Neural cell (in vitro differentiated cells): ENCODE results near the gene TRPM3. TPM values are rescaled to one million over a fixed set of nuclear protein-coding genes. Genes with fewer than 3 reads are reported as not detected.

Experiments used
- H2AFZ ChIP-seq: fragments of 200-600, 300-800 bp; sonication (generic), shearing (Covaris generic); 2 replicates; pipeline ENCODE4 v1.6.0; 2014; ENCODE audit warnings: low read depth, mild to moderate bottlenecking, antibody characterized with exemption, low read length, moderate library complexity
- H3F3A ChIP-seq: fragments of 200-600 bp; shearing (Covaris generic); 2 replicates; pipeline ENCODE4 v1.6.1; 2016; ENCODE audit warnings: mild to moderate bottlenecking, moderate library complexity, mixed read lengths, antibody characterized with exemption, low read length; ENCODE audit not compliant: insufficient read depth, poor library complexity, severe bottlenecking
- H3K27ac ChIP-seq: fragments of 200-600, 300-800 bp; sonication (generic), shearing (Covaris generic); 2 replicates; pipeline ENCODE4 v1.5.1; 2014; ENCODE audit warnings: mild to moderate bottlenecking, low read length, moderate library complexity
- H3K27me3 ChIP-seq: fragments of 300-800, 200-600 bp; sonication (generic), shearing (Covaris generic); 2 replicates; pipeline ENCODE4 v1.6.0; 2014; ENCODE audit warnings: mild to moderate bottlenecking, low read depth, low read length, moderate library complexity; ENCODE audit not compliant: insufficient read depth
- H3K36me3 ChIP-seq: fragments of 300-800, 200-600 bp; sonication (generic), shearing (Covaris generic); 2 replicates; pipeline ENCODE4 v1.5.1; 2014; ENCODE audit warnings: mild to moderate bottlenecking, antibody characterized with exemption, low read length, moderate library complexity; ENCODE audit not compliant: insufficient read depth
- H3K4me2 ChIP-seq: fragments of 300-800, 200-600 bp; sonication (generic), shearing (Covaris generic); 2 replicates; pipeline ENCODE4 v1.6.0; 2014; ENCODE audit warnings: mild to moderate bottlenecking, low read length
- H3K4me3 ChIP-seq: fragments of 300-800, 200-600 bp; sonication (generic), shearing (Covaris generic); 2 replicates; pipeline ENCODE4 v1.5.1; 2014; ENCODE audit warnings: mild to moderate bottlenecking, low read length, moderate library complexity
- H3K79me2 ChIP-seq: fragments of 200-600 bp; shearing (Covaris generic); replicated peaks from 2 replicates; pipeline ENCODE4 v1.6.0; 2014; ENCODE audit warnings: mild to moderate bottlenecking, low read length, moderate library complexity; ENCODE audit not compliant: insufficient read depth
- H3K9ac ChIP-seq: fragments of 300-800, 200-600 bp; sonication (generic), shearing (Covaris generic); 2 replicates; pipeline ENCODE4 v1.6.1; 2016; ENCODE audit warnings: mild to moderate bottlenecking, low read length, mixed read lengths
- H3K9me2 ChIP-seq: fragments of 200-600 bp; shearing (Covaris generic); 2 replicates; pipeline ENCODE4 v1.6.1; 2016; ENCODE audit warnings: mild to moderate bottlenecking, low read length, mixed read lengths; ENCODE audit not compliant: insufficient read depth
- H3K9me3 ChIP-seq: fragments of 200-600, 300-800 bp; sonication (generic), shearing (Covaris generic); 2 replicates; pipeline ENCODE4 v1.6.1; 2016; ENCODE audit warnings: mild to moderate bottlenecking, mixed run types, low read length, moderate library complexity, mixed read lengths
- H4K20me1 ChIP-seq: fragments of 200-600 bp; shearing (Covaris generic); 2 replicates; pipeline ENCODE4 v1.6.1; 2016; ENCODE audit warnings: mild to moderate bottlenecking, mixed run types; ENCODE audit not compliant: insufficient read depth
- EP300 ChIP-seq: fragments of 450-650 bp; conservative IDR thresholded peaks from 2 replicates; pipeline ENCODE4 v1.6.1; 2014; ENCODE audit warnings: antibody characterized with exemption, mild to moderate bottlenecking, moderate library complexity; ENCODE audit not compliant: poor library complexity, severe bottlenecking
- EZH2 ChIP-seq: fragments of 200-600, 300-800 bp; shearing (Covaris generic), sonication (generic); IDR thresholded peaks from 2 replicates; pipeline ENCODE4 v1.6.1; 2014; ENCODE audit warnings: antibody characterized with exemption, low read length, borderline replicate concordance, mild to moderate bottlenecking; ENCODE audit not compliant: insufficient read depth, poor library complexity, severe bottlenecking
- MXI1 ChIP-seq: fragments of 450-650 bp; conservative IDR thresholded peaks from 2 replicates; pipeline ENCODE4 v1.6.1; 2014; ENCODE audit warnings: antibody characterized with exemption, mild to moderate bottlenecking; ENCODE audit not compliant: poor library complexity, severe bottlenecking
- POLR2AphosphoS5 ChIP-seq: IDR thresholded peaks from 2 replicates; pipeline ENCODE4 v1.6.1; 2012
- RAD21 ChIP-seq: fragments of 450-650 bp; conservative IDR thresholded peaks from 2 replicates; pipeline ENCODE4 v1.6.1; 2014; ENCODE audit warnings: antibody characterized with exemption, mild to moderate bottlenecking, moderate library complexity
- SMC3 ChIP-seq: fragments of 450-650 bp; conservative IDR thresholded peaks from 2 replicates; pipeline ENCODE4 v1.6.1; 2014; ENCODE audit warnings: antibody characterized with exemption, mild to moderate bottlenecking, moderate library complexity; ENCODE audit not compliant: poor library complexity
- TAF1 ChIP-seq: IDR thresholded peaks from 2 replicates; pipeline ENCODE4 v1.6.1; 2012; ENCODE audit warnings: low read depth
- polyA plus RNA-seq: library from polyadenylated mRNA; depleted of rRNA; stranded (reverse); fragments of >200 nt; gene quantifications from 2 replicates; pipeline ENCODE4 v1.2.3, GENCODE V29; 2014
- TF ChIP-seq, protein P1 (sequence below): IDR thresholded peaks from 2 replicates; pipeline ENCODE4 v1.6.1; 2012; ENCODE audit warnings: borderline replicate concordance
- TF ChIP-seq, protein P2 (sequence below): fragments of 450-650 bp; IDR thresholded peaks from 2 replicates; pipeline ENCODE4 v1.5.1; 2014; ENCODE audit warnings: antibody characterized with exemption, mild to moderate bottlenecking, moderate library complexity; ENCODE audit not compliant: poor library complexity, severe bottlenecking

The TRPM3 gene
- polyA plus RNA-seq, 1 donor from 2014 or later, result 1.3 TPM

DNA sequence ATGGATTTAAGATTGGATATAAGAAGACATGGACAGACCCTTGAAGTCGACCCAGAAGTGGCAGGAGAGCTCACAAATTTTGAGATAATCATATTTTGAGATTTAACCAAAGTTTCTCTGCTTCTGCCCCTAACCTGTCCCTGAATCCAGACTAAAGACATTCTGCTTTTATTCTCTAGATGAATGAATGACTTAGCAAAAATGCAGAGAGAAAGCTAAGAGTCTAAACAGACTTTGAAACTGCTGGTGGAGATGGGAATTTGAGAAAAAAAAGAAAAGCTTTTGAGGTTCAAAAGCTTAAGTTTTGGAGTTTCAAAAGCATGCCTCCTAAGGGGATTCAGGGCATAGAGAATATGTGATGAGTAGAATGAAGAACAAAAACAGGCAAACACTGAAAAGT lies 621.8 kb downstream of the TRPM3 start:
- no peak for TF ChIP-seq SMC3
- no peak for TF ChIP-seq MXI1
- TF ChIP-seq RAD21, result no peak
- TF ChIP-seq, protein P1, sequence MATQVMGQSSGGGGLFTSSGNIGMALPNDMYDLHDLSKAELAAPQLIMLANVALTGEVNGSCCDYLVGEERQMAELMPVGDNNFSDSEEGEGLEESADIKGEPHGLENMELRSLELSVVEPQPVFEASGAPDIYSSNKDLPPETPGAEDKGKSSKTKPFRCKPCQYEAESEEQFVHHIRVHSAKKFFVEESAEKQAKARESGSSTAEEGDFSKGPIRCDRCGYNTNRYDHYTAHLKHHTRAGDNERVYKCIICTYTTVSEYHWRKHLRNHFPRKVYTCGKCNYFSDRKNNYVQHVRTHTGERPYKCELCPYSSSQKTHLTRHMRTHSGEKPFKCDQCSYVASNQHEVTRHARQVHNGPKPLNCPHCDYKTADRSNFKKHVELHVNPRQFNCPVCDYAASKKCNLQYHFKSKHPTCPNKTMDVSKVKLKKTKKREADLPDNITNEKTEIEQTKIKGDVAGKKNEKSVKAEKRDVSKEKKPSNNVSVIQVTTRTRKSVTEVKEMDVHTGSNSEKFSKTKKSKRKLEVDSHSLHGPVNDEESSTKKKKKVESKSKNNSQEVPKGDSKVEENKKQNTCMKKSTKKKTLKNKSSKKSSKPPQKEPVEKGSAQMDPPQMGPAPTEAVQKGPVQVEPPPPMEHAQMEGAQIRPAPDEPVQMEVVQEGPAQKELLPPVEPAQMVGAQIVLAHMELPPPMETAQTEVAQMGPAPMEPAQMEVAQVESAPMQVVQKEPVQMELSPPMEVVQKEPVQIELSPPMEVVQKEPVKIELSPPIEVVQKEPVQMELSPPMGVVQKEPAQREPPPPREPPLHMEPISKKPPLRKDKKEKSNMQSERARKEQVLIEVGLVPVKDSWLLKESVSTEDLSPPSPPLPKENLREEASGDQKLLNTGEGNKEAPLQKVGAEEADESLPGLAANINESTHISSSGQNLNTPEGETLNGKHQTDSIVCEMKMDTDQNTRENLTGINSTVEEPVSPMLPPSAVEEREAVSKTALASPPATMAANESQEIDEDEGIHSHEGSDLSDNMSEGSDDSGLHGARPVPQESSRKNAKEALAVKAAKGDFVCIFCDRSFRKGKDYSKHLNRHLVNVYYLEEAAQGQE, result no peak
- no peak for TF ChIP-seq POLR2AphosphoS5
- TF ChIP-seq EZH2, result no peak
- no peak for TF ChIP-seq EP300
- TF ChIP-seq TAF1, result no peak
- TF ChIP-seq, protein P2, sequence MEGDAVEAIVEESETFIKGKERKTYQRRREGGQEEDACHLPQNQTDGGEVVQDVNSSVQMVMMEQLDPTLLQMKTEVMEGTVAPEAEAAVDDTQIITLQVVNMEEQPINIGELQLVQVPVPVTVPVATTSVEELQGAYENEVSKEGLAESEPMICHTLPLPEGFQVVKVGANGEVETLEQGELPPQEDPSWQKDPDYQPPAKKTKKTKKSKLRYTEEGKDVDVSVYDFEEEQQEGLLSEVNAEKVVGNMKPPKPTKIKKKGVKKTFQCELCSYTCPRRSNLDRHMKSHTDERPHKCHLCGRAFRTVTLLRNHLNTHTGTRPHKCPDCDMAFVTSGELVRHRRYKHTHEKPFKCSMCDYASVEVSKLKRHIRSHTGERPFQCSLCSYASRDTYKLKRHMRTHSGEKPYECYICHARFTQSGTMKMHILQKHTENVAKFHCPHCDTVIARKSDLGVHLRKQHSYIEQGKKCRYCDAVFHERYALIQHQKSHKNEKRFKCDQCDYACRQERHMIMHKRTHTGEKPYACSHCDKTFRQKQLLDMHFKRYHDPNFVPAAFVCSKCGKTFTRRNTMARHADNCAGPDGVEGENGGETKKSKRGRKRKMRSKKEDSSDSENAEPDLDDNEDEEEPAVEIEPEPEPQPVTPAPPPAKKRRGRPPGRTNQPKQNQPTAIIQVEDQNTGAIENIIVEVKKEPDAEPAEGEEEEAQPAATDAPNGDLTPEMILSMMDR, result no peak
- Histone ChIP-seq H3F3A (no peaks in the 10 kb centered on the region), H3K27ac (no peak overlapping the region), H3K4me3 (no peak overlapping the region), H4K20me1 (no peaks in the 10 kb centered on the region), H3K9me3 (no peaks in the 10 kb centered on the region), H2AFZ (no peak overlapping the region), H3K27me3 (no peaks in the 10 kb centered on the region), H3K9ac (no peak overlapping the region), H3K4me2 (no peak overlapping the region), H3K79me2 (no peaks in the 10 kb centered on the region), H3K9me2 (no peaks in the 10 kb centered on the region), H3K36me3 (no peaks in the 10 kb centered on the region)

DNA sequence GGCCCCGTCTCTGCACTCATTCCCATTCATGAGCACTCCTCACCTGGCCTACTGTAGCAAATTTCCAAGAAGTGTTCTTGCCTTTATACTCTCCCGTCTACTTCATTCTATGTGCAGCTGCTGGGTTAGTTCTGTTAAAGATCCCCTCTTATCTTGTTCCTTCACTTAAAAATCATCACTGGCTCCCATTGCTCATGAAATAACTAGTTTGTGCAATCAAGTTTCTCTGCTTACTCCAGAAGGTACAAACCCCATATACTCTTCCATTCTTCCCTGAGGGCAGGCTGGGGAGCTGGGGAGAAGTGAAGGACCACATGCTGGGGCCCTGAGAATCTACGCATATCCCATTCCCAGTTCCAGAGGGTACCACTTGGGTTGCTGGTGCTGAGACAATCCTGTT lies 622.6 kb downstream of the TRPM3 start:
- Histone ChIP-seq H3K4me3 (no peak overlapping the region), H3K79me2 (no peaks in the 10 kb centered on the region)
- TF ChIP-seq TAF1 (no peak), EZH2 (no peak), POLR2AphosphoS5 (no peak)
- TF ChIP-seq, protein P2, result no peak
- TF ChIP-seq, protein P1, result no peak

More for the DNA sequence above, 622.6 kb downstream of the TRPM3 start:
- H3F3A ChIP-seq, result no peaks in the 10 kb centered on the region
- no peaks in the 10 kb centered on the region for H4K20me1 ChIP-seq
- H3K4me2 ChIP-seq, result no peak overlapping the region
- H3K9me3 ChIP-seq, result no peaks in the 10 kb centered on the region
- no peaks in the 10 kb centered on the region for H3K36me3 ChIP-seq
- no peaks in the 10 kb centered on the region for H3K9me2 ChIP-seq
- H3K27me3 ChIP-seq, result no peaks in the 10 kb centered on the region
- no peak overlapping the region for H2AFZ ChIP-seq
- no peak overlapping the region for H3K9ac ChIP-seq
- H3K27ac ChIP-seq, result no peak overlapping the region
